HG03045 (cell line): ENCODE data around the gene ASCC3.

ENCODE experiments used
- ATAC-seq: cut with Tn5 transposase; IDR thresholded peaks from one replicate; pipeline ENCODE4 v1.9.1; 2021; ENCODE audit warnings: mild to moderate bottlenecking, moderate library complexity; ENCODE audit not compliant: unreplicated experiment

The ASCC3 gene

DNA sequence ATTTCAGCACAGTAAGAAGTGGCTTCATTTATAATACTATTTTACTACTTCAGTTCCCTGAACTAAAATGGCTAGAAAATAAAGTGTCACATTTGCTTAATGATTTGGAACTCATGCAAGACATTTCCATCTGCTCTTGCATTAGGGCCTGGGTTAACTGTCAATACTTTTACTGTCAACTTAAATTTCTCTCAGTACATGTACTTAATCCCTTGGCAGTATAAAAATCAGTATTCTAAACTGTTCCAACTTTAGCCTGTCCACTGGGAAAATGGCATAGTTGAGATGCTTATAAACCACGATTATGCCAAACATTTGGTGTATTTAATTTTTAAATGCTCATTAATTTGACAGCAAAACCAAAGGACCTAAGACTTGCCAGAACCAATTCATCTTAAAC, 154.5 kb downstream of the ASCC3 start:
- ATAC-seq: no peak

DNA sequence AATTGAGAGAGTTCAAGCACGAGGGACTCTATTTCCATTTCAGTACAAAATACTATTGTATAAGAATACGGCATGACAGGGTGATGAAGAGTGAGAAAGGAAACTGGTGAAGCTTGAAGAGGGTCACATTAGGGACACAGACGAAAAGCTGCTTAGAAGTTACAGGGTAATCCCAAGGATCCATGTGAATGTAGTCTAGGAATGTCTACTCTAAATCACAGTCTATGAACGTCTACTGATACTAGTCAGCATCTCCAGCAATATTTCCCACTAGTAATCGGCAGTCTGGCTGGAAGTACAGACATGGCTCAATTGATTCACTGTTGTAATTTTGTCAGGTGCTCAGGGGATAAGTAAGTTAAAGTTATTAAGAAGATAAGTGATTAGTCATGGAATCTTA, 156.4 kb downstream of the ASCC3 start:
- ATAC-seq: no peak

DNA sequence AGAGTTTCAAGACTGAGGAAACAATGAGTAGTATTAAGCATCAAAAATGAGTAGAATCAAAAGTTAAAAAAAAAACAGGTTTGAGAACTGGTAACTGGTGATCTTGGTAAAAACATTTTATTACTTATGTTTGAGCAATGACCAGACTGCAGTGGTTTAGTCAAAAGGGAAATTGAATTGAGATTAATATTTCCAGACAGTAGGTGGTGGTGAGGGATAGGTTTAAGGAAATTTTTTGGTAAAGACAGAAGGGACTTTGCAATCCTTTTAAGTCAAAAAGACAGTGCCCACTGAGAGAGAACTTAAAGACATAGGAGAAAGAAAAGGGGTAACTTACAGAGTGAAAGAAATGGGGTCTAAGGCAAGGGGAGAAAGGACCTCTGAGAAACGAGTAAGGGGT, 156.9 kb downstream of the ASCC3 start:
- no peak for ATAC-seq

DNA sequence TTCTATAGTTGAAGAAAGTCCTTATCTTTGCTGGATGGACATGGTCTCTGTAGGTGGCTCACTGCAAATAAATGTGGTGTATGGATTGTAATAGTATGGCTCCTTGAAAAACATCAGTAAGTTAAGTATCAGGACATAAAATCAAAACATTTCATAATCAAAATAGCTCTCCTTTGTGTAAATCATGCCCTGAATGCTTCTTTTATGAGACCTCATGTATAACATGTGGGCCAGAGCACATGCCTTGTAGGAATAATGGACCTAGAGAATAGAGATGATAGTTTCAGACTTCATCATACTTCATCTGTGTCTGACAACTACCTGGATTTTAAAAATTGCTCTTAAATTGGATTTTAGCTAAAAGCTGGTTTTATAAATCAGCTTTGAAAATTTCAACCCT, 159.9 kb downstream of the ASCC3 start:
- ATAC-seq: no peak

DNA sequence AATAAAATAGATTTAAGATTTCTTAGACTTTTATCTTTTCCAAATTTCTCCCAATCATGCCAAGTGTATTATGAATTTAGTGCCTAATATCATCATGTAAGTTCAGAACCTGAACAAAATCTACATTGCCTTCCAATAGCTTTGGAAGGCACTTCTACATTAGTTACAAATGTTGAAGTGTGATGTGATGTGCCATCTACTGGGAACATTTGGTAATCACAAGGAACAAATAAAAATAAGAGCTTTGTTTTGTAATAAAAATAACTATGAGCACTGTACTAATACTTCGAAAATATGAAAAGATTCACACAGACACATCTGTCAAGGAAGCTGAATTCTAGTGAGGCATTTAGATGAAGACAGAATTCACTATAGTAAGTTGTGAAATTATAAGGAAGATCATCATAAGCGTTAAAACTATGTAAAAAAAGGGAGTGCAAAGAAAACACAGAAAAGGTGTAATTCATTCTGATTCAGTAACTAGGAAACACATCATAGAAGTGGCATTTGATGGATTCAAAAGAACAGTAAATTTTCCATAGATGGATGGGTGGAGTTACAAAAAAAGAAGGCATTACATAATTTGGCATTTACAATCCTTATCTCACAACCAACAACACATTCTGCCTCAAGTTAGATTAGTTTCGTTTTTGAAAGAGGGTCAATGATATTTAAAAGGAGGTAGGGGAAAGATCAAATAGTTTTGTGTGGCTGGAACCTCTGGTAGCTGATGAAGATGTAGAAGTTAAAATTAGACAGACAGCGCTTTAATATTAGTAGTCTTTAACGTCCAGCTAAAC, 161.0 kb downstream of the ASCC3 start:
- no peak for ATAC-seq

DNA sequence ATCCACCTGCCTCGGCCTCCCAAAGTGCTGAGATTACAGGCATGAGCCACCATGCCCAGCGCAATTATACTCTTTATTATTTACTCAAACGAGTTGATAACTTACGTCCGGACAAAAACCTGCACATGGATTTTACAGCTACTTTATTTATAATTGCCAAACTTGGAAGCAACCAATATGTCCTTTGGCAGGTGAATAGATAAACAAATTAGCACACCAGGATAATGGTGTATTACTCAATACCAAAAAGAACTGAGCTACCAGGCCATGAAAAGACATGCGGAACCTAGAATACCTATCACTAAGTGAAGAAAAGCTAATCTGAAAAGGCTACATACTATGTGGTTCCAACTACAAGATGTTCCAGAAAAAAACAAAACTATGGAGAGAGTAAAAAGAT, 168.1 kb downstream of the ASCC3 start:
- ATAC-seq: no peak

DNA sequence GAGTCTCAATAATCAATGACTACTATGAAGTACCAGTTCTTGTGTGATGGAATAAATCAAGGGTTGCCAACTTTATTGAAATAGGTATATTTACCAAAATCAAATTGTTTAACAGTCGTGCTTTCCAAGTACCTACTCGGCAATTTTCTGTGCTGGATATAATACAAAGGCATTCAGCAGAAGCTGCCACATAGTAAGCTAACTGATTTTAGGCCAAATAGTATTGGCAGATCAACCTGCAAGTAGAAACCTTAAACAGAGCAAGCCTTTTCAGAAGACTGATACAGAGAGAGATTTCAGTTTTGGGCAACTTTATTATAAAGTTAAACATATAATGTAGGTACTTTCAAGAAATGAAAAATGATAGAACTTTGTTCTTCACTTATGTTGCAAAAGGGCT, 174.6 kb downstream of the ASCC3 start:
- ATAC-seq: no peak

DNA sequence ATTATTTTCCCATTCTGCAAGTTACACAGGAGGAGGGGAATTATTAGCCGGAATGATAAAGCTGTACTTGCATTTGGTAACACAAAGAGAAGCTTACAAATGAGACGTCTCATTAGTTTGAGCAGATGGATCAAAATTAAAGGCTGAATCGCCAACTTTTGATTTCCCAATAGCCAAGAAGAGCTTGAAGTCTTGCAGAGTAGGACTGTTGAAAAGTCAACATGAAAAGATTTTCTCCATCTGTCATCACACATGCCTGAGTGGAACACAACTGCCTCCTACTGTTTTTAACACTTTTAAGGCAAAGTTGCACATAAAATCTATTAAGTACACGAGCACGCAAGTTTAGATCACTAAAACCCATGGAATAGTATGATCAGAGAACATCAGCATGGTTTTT, 176.2 kb downstream of the ASCC3 start:
- ATAC-seq: no peak

DNA sequence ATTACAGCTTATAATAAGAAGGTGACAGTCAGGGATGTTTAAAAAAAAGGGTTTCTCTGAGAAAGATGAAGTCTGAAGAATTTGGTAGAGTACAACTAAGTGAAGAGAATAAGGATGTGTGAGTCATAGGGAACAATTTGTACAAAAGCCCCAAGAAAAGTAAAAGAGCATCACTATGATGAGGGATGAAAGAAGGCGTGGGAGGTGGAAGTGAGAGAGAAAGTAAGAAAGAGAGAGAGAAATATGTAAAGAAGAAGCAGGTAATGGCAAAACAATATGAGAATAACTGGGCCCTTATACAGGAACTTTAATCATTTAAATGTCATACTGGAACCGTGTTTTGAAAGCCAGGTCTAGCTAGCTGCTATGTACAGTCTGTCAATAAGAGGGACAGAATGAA, 179.4 kb downstream of the ASCC3 start:
- no peak for ATAC-seq

DNA sequence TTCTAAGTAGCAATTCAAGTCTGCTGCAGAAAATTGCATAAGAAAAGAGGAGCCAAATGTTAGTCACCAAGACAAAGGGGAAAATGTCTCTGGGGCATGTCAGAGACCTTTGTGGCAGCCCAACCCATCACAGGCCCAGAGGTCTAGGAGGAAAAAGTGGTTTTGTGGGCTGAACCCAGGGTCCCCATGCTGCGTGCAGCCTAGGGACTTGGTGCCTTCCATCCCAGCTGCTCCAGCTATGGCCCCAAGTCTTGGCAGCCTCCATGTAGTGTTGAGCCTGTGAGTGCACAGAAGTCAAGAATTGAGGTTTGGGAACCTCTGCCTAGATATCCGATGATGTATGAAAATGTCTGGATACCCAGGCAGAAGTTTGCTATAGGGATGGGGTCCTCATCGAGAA, 181.1 kb downstream of the ASCC3 start:
- no peak for ATAC-seq

DNA sequence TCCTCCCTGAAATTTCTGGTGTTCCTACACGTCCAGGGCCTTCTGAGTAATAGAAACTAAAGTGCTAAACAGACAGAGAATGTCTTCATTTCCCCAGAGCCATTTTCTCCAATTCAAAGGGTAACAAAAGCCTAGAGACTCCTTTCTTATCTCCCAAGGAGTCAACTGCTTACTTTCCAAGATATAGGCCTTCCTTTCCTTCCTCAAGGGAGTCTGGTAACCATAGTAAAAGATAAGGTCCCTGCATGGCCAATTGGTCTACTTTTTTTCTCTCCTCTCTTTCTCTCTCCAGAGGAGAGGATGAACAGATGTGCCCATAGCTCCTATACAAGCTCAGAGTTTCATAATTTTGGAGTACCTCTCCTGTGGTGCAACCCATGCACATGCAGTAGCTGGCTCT, 185.7 kb downstream of the ASCC3 start:
- no peak for ATAC-seq

DNA sequence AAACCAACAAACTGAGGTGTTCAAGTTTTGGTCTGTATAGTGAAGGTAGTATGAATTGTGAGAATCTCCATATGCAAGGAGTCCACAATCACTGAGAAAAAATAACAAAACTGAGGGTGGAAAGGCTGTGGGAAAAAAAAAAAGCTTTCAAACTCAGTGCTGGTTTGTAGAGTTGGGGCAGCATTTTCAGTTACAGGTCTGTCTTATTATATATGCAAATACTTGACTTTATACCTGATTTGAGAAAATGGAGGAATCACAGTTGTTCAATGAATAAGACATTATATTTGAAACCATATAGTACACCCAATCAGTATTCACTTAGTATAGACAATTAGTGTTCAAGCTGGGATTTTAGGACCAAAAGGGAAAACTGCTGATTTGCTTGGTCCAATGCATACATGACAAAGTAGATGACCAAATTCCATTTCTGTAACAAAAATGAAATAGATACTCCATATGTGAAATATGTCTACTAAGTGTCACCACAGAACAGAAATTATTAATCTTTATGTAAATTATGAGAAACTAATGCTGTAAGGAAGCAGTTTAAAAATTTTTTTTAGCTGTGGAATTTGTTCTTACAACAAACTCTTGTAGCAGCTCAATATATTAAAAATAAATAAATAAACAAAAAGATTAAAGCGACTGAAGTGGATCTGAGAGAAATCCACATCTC, 187.7 kb downstream of the ASCC3 start:
- ATAC-seq: no peak

DNA sequence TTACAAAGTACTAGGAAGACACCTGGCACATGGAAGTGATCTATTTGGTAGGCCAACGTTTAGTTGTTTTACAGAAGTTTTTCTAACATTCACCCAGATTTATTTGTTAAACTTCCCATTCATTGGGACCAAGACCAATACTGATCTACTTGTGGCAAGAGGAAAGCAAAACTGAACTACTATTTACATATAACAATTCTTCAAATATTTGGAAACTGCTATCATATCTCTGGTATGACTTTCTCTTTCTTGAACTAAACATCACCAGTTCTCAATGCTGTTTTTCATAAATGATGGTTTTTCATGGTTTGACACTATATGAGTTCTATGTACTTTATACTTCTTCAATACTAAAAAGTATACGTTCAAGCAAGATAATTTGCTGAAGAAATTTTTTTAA, 189.2 kb downstream of the ASCC3 start:
- ATAC-seq: no peak

DNA sequence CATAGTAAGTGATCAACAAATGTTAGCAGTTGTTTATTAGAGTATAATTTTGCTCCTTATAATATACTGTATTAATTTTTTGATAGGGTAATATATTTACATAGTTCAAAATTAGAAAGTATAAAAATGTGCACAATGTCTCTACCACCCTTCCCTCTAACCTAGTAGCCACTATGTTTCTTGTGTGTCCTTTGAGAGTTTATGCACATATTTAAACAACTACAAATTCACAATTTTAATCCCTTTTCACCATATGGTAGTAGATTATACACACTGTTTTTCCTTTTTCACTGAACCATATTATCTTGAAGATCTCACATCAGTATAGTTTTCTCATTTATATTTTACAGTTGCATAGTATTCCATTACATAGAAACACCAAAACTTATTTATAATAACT, 194.9 kb downstream of the ASCC3 start:
- ATAC-seq: no peak

DNA sequence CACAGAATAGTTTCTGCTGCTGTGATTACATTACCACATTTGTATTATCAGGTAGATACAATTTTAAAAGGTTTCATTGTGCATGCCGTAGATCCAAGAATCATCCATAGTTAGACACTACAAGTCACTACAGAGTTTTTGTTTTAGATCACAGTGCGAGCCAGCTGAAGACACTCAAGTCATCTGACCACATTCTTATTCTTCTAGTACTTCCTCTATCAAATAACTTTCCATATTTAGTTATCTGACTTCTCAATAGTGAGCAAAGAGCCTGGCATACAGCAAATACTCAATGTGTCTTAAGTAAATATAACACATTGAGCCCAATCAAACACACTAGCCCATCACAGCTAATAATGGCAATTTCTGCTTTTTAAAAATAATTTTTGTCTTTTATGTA, 195.4 kb downstream of the ASCC3 start:
- no peak for ATAC-seq

DNA sequence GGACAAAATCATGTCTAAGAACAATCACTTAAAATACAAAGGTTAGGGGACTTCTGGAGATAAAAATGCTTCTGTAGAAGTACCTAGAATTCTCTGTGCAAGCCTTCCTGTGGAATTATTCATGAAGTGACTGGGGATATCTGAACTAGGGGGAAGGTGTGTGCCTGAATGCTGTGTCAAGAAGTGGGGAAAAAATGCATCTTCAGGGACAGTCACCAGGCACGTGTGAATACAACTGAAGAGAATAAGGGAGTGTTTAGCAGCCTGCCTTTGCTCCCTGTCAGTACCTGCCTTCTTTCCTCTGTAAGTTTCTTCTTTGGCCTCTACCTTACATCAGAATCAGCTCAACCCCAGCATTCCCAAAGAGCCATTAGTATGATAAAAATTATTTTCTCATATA, 201.0 kb downstream of the ASCC3 start:
- ATAC-seq: no peak

DNA sequence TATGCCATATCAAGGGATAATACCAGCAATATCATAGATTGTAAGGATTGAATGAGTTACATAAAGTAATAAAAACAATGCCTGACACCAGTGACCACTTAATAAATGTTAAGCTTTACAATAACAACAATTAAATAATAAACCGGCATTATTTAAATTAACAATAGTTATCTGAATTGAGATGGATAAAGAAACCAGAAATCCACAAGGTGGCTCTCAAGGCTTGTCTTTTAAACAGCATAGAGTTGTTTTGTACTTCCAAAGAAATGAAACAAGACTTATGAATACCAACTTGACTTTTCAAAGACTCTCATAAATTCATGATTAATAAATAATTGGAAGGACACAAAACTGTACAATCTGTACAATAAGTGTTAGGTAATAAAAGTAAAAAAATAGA, 203.1 kb downstream of the ASCC3 start:
- ATAC-seq: no peak

DNA sequence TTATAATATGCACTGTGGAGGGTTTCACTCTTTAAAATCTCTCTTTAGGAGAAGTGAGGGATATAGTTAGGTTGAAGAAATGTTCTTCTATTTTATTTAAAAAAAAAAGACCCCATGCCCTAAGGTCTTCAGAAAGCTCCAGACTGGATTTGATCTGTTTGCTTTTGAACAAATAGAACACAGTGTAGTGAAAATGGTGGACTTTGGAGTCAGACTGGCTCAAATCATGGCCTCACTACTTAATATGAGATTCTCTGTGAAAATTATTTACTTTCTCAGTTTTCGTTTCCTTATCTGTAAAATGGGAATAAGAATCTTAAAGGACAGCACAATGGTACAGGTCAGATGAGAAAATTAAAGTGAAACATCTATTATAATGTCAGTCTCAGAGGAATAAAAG, 203.9 kb downstream of the ASCC3 start:
- ATAC-seq: no peak

DNA sequence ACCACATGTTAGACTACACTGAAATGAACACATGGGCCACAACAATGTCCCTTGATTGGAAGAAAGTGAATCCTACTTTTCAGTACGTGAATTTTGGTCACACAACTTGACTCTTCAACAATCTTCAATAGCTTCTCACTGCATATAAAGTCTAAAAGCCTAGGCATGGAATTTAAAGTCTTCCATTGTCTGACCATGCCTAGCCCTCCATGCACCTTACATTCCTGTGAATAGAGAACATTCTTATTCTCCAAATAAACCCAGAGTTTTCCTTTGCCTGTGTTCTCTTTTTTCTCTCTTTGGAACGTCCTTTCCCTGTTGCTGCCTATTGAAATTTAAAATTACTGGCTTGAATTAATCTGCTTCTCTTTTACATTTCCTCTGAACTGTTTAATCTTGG, 207.5 kb downstream of the ASCC3 start:
- no peak for ATAC-seq

DNA sequence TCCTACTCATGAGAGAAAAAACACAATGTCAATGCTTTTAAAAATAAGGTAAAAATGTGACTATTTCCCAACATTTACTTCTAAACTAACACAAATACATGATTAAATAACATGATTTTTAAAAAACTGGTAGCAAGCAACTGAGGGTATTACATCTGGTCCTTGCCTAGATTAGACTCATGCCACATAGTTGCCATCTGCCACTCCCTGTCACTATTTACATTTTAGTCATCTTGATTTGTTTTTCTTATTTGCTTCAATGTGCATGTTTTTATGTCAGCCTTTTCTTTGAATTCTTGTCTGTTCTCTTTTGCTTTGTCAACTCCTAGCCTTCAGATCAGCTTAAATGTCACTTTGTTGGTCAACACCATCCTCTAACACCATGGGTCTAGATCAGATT, 209.4 kb downstream of the ASCC3 start:
- ATAC-seq: no peak

DNA sequence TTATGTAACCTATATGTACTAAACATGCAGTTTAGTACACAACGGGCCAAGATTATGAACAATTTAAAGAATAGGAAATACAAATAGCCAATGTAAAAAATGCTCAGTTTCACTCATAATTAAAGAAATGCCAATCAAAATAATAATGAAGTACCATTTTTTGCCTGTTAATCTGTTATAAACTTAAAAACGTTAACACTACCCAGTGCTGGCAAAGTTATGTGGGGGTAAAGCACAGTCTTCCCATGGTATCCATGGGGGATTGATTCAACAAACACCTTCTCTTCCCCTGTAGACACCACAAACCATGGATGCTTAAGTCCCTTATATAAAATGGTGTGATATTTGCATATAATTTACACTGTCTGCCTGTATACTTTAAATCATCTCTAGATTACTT, 211.1 kb downstream of the ASCC3 start:
- no peak for ATAC-seq

DNA sequence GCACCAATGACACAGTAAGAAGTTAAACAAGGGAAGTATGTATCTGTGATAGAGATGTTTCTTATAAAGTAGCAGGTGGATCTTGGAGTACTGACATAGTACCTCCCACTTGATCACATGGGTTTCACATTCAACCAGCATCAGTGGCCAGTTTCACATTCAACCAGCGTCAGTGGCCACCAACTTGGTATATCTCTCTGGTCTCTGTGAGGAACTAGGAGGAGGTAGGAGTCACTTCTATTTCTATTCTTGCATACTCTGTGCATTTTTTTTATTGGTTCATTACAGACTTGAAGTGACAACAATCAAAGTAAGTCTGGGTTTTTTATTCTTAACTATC, 216.1 kb downstream of the ASCC3 start:
- ATAC-seq: peak; percentile 99
